ENCODE data around the gene SPRR2D. TPM values are rescaled to one million over a fixed set of nuclear protein-coding genes. Genes with fewer than 3 reads are reported as not detected.

SPRR2D gene
- total RNA-seq, 4 donors from 2014 or later = not detected

DNA sequence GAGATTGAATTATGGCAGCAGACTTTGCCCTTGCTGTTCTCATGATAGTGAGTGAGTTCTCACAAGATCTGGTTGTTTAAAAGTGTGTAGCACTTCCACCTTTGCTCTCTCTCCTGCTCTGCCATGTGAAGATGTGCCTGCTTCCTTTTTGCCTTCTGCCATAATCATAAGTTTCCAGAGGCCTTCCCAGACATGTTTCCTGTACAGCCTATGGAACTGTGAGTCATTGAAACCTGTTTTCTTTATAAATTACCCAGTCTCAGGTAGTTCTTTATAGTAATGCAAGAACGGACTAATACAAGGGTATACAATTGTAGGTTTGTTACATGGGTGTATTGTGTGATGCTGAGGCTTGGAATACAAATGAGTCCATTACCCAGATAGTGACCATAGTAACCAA is 5.7 kb downstream of the SPRR2D start:
- no peak for DNase-seq
- H3K9me3 ChIP-seq = no peaks in the 10 kb centered on the region
- H3K27ac ChIP-seq = no peak overlapping the region
- H3K27me3 ChIP-seq = no peaks in the 10 kb centered on the region
- TF ChIP-seq POLR2A (IDR thresholded peaks at IDR 0.05) = no peak
- TF ChIP-seq, protein P1, sequence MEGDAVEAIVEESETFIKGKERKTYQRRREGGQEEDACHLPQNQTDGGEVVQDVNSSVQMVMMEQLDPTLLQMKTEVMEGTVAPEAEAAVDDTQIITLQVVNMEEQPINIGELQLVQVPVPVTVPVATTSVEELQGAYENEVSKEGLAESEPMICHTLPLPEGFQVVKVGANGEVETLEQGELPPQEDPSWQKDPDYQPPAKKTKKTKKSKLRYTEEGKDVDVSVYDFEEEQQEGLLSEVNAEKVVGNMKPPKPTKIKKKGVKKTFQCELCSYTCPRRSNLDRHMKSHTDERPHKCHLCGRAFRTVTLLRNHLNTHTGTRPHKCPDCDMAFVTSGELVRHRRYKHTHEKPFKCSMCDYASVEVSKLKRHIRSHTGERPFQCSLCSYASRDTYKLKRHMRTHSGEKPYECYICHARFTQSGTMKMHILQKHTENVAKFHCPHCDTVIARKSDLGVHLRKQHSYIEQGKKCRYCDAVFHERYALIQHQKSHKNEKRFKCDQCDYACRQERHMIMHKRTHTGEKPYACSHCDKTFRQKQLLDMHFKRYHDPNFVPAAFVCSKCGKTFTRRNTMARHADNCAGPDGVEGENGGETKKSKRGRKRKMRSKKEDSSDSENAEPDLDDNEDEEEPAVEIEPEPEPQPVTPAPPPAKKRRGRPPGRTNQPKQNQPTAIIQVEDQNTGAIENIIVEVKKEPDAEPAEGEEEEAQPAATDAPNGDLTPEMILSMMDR (IDR thresholded peaks at IDR 0.05) = no peak
- H3K36me3 ChIP-seq = no peaks in the 10 kb centered on the region
- no peak overlapping the region for H3K4me3 ChIP-seq
- no peaks in the 10 kb centered on the region for H3K4me1 ChIP-seq

DNA sequence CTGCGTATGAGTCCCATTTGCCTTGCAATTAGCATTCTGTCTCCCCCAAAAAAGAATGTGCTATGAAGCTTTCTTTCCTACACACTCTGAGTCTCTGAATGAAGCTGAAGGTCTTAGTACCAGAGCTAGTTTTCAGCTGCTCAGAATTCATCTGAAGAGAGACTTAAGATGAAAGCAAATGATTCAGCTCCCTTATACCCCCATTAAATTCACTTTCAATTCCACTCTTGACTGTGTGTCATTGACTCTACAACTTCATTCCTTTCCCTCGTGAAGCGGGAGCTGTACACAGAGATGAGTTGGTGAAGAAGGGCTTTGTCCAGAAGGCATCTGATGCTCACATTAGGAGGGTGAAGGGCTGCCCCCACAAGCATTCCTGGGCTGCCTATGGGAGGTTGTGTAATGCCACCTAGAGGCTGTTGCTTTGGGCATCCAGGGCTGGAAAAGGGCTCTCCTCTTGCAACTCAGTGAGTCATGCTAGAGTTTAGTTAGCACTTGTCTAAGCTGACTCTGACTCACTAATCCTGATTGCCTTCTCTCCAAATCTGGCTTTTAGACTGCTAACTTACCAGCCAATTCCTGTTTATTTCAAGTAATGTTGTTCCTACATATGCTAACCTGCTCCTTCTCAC is 8.1 kb downstream of the SPRR2D start:
- TF ChIP-seq, protein P1 (IDR thresholded peaks at IDR 0.05) = no peak
- TF ChIP-seq POLR2A (IDR thresholded peaks at IDR 0.05) = no peak
- Histone ChIP-seq H3K9me3 (no peaks in the 10 kb centered on the region), H3K4me1 (no peaks in the 10 kb centered on the region), H3K36me3 (no peaks in the 10 kb centered on the region), H3K27me3 (no peaks in the 10 kb centered on the region), H3K4me3 (no peak overlapping the region), H3K27ac (no peak overlapping the region)
- DNase-seq = no peak

DNA sequence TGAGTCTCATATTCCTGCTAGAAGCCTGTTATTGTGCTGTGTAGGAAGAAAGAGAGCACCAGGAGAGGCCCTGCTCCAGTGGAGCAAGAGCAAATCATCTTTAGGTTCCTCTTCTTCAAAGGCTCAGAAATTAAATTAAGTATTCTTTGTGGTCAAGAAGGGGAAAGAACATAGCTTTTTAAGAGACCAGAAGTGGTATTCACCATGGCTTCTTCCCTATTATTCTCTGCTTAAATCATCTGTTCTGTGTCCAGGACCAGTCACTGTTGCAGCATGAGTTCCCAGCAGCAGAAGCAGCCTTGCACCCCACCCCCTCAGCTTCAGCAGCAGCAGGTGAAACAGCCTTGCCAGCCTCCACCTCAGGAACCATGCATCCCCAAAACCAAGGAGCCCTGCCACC is 8.8 kb downstream of the SPRR2D start:
- no peaks in the 10 kb centered on the region for H3K36me3 ChIP-seq
- H3K4me1 ChIP-seq = no peaks in the 10 kb centered on the region
- DNase-seq = no peak

DNA sequence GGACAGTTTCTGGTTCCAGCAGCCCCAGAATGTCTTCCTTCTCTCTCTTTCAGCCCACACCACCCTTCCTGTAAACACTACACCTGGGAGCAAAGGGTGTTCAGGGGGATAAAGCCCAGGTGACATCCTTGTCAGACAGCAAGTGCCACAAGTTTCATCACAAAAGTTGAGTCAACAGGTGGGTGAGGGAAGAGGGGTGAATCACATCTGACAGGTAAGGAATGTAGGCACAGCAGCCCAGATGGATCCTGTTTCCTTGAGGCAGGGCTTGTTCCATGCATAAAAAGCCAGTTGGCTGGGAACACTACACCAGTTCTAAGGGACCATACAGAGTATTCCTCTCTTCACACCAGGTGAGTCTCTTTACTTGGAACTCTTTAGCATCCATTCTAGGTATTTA is 10.0 kb downstream of the SPRR2D start, which contains the start of gene SPRR1B:
SPRR1B (plus strand) TSS at position 309 of the 400 bp plus-strand sequence. CDS start 1,143 bp downstream, outside the sequence.
- no peak for DNase-seq
- no peaks in the 10 kb centered on the region for H3K9me3 ChIP-seq
- no peak for TF ChIP-seq POLR2A (IDR thresholded peaks at IDR 0.05)
- TF ChIP-seq, protein P1 (IDR thresholded peaks at IDR 0.05) = no peak
- no peaks in the 10 kb centered on the region for H3K36me3 ChIP-seq
- no peak within 1 kb of the TSS for H3K4me3 ChIP-seq
- no peak within 1 kb of the TSS for H3K27ac ChIP-seq
- no peaks in the 10 kb centered on the region for H3K27me3 ChIP-seq
- H3K4me1 ChIP-seq = no peaks in the 10 kb centered on the region

More for the DNA sequence above, 8.8 kb downstream of the SPRR2D start:
- Histone ChIP-seq H3K27ac (no peak overlapping the region), H3K9me3 (no peaks in the 10 kb centered on the region), H3K27me3 (no peaks in the 10 kb centered on the region), H3K4me3 (no peak overlapping the region)
- no peak for TF ChIP-seq POLR2A (IDR thresholded peaks at IDR 0.05)
- TF ChIP-seq, protein P1 (IDR thresholded peaks at IDR 0.05) = no peak

DNA sequence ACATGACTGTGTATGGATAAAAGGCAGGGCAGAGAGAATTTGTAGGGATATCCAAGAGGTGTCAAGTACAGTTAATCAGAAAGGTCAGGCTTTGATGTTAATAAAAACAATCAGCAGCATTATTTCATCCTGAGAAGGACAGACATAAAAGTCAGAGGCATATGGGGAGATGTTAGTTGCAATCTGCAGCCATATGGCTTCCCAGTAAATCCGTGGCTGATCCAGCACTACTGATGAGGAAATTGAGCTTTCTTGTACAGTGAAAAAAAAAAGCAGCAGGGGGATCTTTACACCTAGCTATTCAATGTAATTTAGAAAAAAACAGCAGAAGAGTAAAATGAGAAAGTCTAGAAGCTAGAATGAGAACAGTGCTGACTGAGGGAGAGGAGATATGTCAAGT is 12.2 kb downstream of the SPRR2D start:
- no peak for DNase-seq
- Histone ChIP-seq H3K4me3 (no peak overlapping the region), H3K9me3 (no peaks in the 10 kb centered on the region), H3K27me3 (no peaks in the 10 kb centered on the region), H3K27ac (no peak overlapping the region), H3K4me1 (no peaks in the 10 kb centered on the region), H3K36me3 (no peaks in the 10 kb centered on the region)
- TF ChIP-seq POLR2A (IDR thresholded peaks at IDR 0.05) = no peak
- TF ChIP-seq, protein P1 (IDR thresholded peaks at IDR 0.05) = no peak

Data from Peyer's patch (tissue), 4 donors.